Fibroblast of villous mesenchyme (primary cell): Measurements from ENCODE around the gene IL1RAPL2. TPM values are rescaled to one million over a fixed set of nuclear protein-coding genes. Genes with fewer than 3 reads are reported as not detected.

Experiments used
- DNase-seq: peaks from one replicate; pipeline ENCODE4 v3.0.0-alpha.2; 2010; ENCODE audit warnings: low read depth
- H3K4me3 ChIP-seq: 2 replicates; pipeline ENCODE4 v1.5.1; 2011; ENCODE audit warnings: low read depth, mild to moderate bottlenecking, low read length
- total RNA-seq: library from RNA; depleted of rRNA; stranded (reverse); fragments of >200 nt; gene quantifications from 2 replicates; pipeline ENCODE4 v1.2.3, GENCODE V29; 2012
- TF ChIP-seq, protein P1 (sequence below): IDR thresholded peaks from 2 replicates; pipeline ENCODE4 v1.5.1; 2012; ENCODE audit warnings: low read depth, mild to moderate bottlenecking, low read length; ENCODE audit not compliant: insufficient read depth

IL1RAPL2 gene
- total RNA-seq, 1 donor, result 0.43 TPM

DNA sequence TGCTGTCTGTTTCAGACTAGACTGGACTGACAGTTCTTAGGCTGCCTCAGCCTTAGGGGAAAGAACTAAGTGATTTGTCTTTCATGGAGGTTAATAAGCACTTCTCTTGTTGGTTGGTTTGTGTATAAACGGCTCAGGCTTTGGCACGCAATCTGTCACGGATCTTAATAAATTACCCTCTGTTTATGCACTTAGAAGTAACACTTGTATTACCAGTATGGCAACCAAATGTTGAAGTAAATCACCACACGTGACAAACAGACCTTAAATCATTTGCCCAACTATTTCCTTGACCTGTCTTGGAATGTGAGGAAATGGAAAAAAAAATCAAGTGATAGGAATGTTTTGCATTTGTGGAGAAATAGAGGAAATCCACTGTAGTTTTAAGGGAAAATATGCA, 584.6 kb downstream of the IL1RAPL2 start:
- DNase-seq, result peak; percentile 0
- TF ChIP-seq, protein P1, sequence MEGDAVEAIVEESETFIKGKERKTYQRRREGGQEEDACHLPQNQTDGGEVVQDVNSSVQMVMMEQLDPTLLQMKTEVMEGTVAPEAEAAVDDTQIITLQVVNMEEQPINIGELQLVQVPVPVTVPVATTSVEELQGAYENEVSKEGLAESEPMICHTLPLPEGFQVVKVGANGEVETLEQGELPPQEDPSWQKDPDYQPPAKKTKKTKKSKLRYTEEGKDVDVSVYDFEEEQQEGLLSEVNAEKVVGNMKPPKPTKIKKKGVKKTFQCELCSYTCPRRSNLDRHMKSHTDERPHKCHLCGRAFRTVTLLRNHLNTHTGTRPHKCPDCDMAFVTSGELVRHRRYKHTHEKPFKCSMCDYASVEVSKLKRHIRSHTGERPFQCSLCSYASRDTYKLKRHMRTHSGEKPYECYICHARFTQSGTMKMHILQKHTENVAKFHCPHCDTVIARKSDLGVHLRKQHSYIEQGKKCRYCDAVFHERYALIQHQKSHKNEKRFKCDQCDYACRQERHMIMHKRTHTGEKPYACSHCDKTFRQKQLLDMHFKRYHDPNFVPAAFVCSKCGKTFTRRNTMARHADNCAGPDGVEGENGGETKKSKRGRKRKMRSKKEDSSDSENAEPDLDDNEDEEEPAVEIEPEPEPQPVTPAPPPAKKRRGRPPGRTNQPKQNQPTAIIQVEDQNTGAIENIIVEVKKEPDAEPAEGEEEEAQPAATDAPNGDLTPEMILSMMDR, result no peak
- H3K4me3 ChIP-seq, result no peak overlapping the region

DNA sequence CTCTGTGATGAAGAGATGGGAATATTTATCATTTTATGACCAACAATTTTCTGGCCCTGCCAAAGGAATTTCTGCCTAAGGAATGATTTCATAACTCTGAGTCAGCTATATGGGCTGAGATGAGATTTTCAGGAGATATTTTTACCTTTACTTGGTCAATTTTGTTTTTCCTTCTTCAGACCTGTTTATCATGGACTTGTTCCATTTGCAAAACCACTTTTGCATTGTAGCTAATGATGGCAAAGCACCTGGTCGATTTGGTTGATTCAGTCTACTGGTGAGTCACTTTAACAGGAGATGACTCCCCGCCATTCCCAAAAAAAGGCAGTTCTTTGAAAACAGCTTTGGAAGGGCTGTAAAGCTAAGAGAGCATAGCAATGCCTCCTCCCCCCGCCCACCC, 601.2 kb downstream of the IL1RAPL2 start:
- no peak overlapping the region for H3K4me3 ChIP-seq
- TF ChIP-seq, protein P1, result no peak
- DNase-seq, result no peak

DNA sequence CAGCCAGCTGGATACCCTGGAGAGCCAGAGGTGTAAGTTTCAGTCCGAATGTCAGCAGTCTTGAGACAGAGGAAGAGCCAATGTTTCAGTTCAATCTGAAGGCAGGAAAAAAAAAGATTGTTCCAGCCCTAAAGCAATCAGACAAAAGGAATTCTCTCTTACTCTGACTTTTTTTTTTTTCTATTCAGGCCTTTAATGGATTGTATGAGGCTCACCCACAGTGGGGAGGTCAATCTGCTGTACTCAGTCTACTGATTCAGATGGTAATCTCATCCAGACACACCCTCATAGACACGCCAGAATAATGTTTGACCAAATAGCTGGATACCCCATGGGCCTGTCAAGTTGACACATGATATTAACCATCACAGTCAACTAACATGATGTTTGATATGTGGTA, 602.6 kb downstream of the IL1RAPL2 start:
- no peak for DNase-seq
- TF ChIP-seq, protein P1, result no peak
- H3K4me3 ChIP-seq, result no peak overlapping the region

DNA sequence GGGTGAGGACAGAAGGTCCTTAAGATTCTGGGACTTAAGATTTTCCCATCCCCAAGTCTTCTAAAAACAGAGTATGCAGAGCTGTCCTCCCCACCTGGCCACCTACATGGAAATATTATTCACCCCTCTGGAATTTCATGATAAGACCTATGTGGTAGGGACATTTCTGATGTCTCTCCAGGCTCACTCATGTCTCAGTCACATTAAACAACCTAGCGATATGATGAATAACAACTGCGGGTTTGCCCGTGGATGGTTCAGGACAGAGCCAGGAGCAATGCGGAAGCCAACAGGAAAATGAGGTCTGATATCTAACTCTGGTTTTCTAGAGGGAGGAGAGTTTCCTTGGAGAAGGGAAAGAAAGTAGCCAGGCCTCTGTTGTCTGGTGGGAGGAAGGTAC, 607.1 kb downstream of the IL1RAPL2 start:
- TF ChIP-seq, protein P1, result no peak
- no peak overlapping the region for H3K4me3 ChIP-seq
- DNase-seq, result no peak

DNA sequence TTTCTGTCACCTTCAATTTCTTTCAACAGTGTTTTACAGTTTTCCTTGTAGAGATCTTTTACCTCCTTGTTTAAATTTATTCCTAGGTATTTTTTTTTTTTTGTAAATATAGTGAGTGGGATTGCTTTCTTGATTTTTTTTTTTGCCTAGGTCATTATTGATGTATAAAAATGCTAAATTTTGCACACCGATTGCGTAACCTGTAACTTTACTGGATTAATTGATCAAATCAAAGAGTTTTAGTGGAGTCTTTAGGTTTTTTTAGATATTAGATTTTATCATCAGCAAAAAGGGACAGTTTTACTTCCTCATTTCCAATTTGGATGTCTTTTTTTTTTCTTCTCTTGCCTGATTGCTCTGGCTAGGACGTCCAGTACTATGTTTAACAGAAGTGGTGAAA, 613.6 kb downstream of the IL1RAPL2 start:
- no peak for DNase-seq
- no peak overlapping the region for H3K4me3 ChIP-seq
- TF ChIP-seq, protein P1, result no peak

DNA sequence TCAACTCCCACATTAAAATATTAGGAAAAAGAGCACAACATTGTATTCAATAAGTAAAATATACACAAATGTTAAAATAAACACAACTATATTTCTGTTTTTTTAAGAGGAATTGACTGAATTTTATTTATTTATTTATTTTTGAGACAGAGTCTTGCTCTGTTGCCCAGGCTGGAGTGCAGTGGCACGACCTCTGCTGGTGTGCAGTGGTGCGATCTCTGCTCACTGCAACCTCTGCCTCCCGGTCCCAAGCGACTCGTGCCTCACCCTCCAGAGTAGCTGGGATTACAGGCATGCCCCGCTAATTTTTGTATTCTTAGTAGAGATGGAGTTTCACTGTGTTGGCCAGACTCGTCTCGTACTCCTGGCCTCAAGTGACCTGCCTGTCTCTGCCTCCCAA, 623.1 kb downstream of the IL1RAPL2 start:
- no peak for DNase-seq
- H3K4me3 ChIP-seq, result no peak overlapping the region
- TF ChIP-seq, protein P1, result no peak

DNA sequence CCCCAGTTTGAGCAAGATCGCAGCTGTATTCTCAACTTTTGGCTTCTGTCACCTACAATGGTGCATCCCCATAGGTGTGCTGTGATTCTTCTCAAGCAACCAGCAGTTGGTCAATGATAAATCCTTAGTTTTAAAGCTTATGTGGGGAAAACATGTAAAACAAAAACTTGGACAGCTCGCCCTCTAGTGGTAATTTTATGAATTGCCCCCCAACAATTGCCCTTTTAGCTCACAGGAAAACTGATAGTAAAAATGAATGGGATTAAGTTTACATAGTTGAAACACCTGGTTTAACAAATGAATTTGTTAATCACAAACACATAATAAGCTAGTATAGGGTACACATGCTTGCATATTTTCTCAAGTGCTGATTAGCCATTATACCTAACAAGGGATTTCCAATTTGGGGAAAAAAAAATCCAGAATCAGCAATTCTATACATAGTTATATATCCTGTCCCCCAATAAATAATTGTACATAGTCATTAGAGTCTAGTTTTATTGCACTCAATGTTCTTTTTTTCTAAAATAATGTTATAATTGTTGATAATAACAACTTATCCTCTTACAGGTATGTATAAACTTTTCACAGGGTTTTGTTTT, 624.4 kb downstream of the IL1RAPL2 start:
- DNase-seq, result peak; percentile 32
- H3K4me3 ChIP-seq, result no peak overlapping the region

More for the DNA sequence above, 624.4 kb downstream of the IL1RAPL2 start:
- TF ChIP-seq, protein P1, result peak; percentile 65
